Motor neuron (in vitro differentiated cells): Measurements from ENCODE around the gene ANTKMT. TPM values are rescaled to one million over a fixed set of nuclear protein-coding genes. Genes with fewer than 3 reads are reported as not detected.
"Not testable (repeated sequence)": the region's sequence is repeated elsewhere in the genome, so short reads cannot be mapped to it uniquely, and the experiment has no call there.

Experiments
- ATAC-seq, 8 experiments: fragments of 200-7000 bp; cut with Tn5 transposase; replicated peaks in 6 of 8; 2 replicates each; pipeline ENCODE4 v1.8.0; 2021; ENCODE audit warnings: mild to moderate bottlenecking in 8 of 8, moderate library complexity in 8 of 8
- H3K27ac ChIP-seq, 2 donors: fragments of 250-450 bp; sonication (Bioruptor Pico); 2 replicates each; pipeline ENCODE4 v1.9.0; 2021; ENCODE audit warnings: antibody characterized with exemption in 2 of 2, mild to moderate bottlenecking in 2 of 2, moderate library complexity in 1 of 2
- H3K4me1 ChIP-seq, 2 donors: fragments of 250-450 bp; sonication (Bioruptor Pico); replicated peaks in 1 of 2; 2 replicates each; pipeline ENCODE4 v1.6.1; 2021; ENCODE audit warnings: antibody characterized with exemption in 2 of 2, mild to moderate bottlenecking in 2 of 2, moderate library complexity in 1 of 2
- H3K4me3 ChIP-seq, 5 donors: fragments of 250-450 bp; sonication (Bioruptor Pico); 2 replicates each; pipeline ENCODE4 v1.9.0; 2021; ENCODE audit warnings: antibody characterized with exemption in 5 of 5, mild to moderate bottlenecking in 5 of 5, moderate library complexity in 4 of 5
- whole genome bisulfite sequencing, 10 experiments: fragments of 450-650 bp; shearing (Covaris generic); methylation state at CpG; one replicate each; pipeline ENCODE4 v1.0.0; 2022; 5-methylcytosine and 5-hydroxymethylcytosine counted together
- in situ Hi-C, 9 experiments: fragments of 400-800 bp; cut with MboI; loops; one replicate each; pipeline ENCODE4 v1.15.0; 2021; ENCODE audit warnings: low sequenced_read_pairs in 9 of 9, low pct_unique_long_range_greater_than_20kb in 2 of 9; ENCODE audit not compliant: unreplicated experiment in 9 of 9
- total RNA-seq, 8 experiments: library from RNA; unstranded; fragments of 300-600 nt; gene quantifications; 2 replicates each; pipeline versions ENCODE4 v1.2.3 to v1.2.4, GENCODE V29; 2022

The ANTKMT gene
- total RNA-seq, 8 experiments from 2014 or later = 21.6 to 30.5 (median 24.5) TPM

DNA sequence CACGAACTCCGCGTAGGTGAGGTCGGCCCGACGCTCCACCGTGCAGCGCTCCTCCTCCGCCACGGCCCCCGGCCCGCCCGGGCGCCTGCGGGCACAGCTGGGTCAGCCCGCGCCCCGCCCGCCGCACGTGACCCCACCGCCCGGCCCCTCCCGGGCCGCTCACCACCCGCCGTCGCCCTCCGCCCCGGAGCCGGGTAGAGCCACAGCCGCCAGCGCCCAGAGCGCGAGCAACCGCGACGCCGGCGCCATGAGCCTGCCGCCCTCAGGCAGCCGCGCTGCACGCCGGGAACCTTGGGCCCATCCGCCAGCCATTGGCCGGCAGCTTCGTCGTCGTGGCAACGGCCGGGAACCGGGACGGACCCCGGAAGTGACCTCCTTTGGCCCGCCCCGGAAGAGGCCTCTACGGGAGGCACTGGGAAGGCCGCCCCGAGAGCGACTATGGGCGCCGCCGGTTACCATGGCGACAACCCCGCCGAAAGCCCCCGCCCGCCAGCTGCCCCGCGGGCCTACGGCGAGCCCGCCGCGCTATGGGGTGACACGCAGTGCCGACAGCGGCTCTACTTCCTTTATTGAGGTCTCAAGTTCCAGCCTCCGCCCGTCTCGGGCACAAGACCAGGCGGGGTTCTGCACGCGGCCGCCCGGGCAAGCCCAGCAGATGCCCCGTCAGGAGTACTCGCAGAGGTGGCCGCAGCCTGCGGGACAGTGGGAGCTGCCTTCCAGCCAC lies 36.7 kb upstream of the ANTKMT start, which contains the start of gene JMJD8:
Gene JMJD8, minus strand, starts transcription at position 264 of the 724 bp plus-strand sequence. Its CDS starts 15 bp downstream, at position 249.
- peak within 1 kb of the TSS; percentile 52 to 89 (median 85) for H3K4me3 ChIP-seq
- peaks cover 31 to 35% of the 10 kb centered on the region in 2 donors for H3K4me1 ChIP-seq
- H3K27ac ChIP-seq = peak within 1 kb of the TSS; percentile 74 to 94
- ATAC-seq = peak; percentile 63 to 79 (median 68)
- in situ Hi-C loops = no loop called here
- WGBS, 10 experiments = 0 to 20% methylated on average over 4 to 6 of the region's 91 CpGs; no CpG with 5 or more reads in 8 of the 10 experiments

- in situ Hi-C loops = no loop called here
- no peak for ATAC-seq
- Histone ChIP-seq H3K4me3 (peak overlapping the region in 1 of 5 donors; percentile 88), H3K27ac (peak overlapping the region; percentile 72 to 94), H3K4me1 (peaks cover 35 to 36% of the 10 kb centered on the region in 2 donors)
- 93 to 100% methylated on average over 1 to 5 of the region's 61 CpGs; no CpG with 5 or more reads in 8 of the 10 experiments for WGBS, 10 experiments
Observed at GRCh38 chr16:684961-685696, 35.8 kb upstream of the ANTKMT start.

GRCh38 chr16:685967-686366 lies 35.0 kb upstream of the ANTKMT start:
- peaks cover 35 to 37% of the 10 kb centered on the region in 2 donors for H3K4me1 ChIP-seq
- 84 to 100% methylated on average over 2 to 5 of the region's 10 CpGs; no CpG with 5 or more reads in 8 of the 10 experiments for WGBS, 10 experiments
- in situ Hi-C loops = no loop called here
- no peak overlapping the region for H3K27ac ChIP-seq
- ATAC-seq = no peak
- H3K4me3 ChIP-seq = no peak overlapping the region

DNA sequence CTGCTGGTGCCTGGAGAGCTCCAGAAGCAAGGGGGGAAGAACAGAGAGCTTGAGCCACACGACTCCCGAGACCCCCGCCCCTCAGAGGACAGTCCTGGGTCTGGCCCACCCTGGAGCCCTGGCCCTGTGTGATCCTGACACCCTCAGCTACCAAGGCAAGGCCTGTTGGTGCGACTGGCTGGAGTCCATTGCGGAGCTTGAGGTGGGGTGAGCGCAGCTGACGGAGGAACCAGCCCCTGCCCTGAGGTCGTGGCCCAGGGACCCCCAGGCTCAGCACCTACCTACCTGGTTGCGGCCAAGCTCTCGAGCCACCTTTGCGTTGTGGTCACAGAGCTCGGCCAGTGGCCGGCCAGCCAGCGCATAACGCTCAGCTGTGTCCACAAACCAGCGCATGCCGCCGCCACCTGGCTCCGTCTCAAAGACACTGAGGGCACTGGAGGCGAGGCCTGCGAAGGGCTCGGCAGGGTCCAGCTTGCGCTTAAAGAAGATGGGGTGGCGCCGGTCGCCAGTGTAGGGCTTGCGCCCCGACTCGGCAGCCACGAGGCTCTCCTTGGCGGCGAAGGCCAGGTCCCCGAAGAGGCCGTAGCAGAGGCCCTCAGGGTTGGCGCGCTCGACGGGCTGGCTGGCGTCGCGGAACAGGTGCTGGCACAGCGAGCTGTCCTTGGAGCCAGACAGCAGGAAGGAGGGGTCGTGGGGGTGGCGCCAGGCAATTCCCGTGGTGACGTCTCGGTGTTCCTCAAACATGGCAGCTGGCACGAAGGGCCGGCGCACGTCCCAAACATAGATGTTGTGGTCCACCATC lies 34.3 kb upstream of the ANTKMT start:
- Histone ChIP-seq H3K27ac (no peak overlapping the region), H3K4me3 (no peak overlapping the region), H3K4me1 (peaks cover 28 to 31% of the 10 kb centered on the region in 2 donors)
- 60 to 94% (median 91%) methylated on average over 1 to 16 of the region's 51 CpGs; no CpG with 5 or more reads in 6 of the 10 experiments for WGBS, 10 experiments
- in situ Hi-C loops = no loop called here
- ATAC-seq = no peak

GRCh38 chr16:687499-687898 lies 33.4 kb upstream of the ANTKMT start:
- in situ Hi-C loops = no loop called here
- H3K4me1 ChIP-seq = peaks cover 26 to 29% of the 10 kb centered on the region in 2 donors
- H3K4me3 ChIP-seq = no peak overlapping the region
- 58 to 100% (median 95%) methylated on average over 1 to 12 of the region's 19 CpGs; no CpG with 5 or more reads in 4 of the 10 experiments for WGBS, 10 experiments
- no peak overlapping the region for H3K27ac ChIP-seq
- no peak for ATAC-seq

- no peak for ATAC-seq
- in situ Hi-C loops = no loop called here
- Histone ChIP-seq H3K4me3 (peak overlapping the region; percentile 89 to 99 (median 97)), H3K4me1 (peaks cover 20 to 25% of the 10 kb centered on the region in 2 donors), H3K27ac (peak overlapping the region; percentile 88 to 97)
- 64 to 100% (median 80%) methylated on average over 1 to 9 of the region's 26 CpGs; no CpG with 5 or more reads in 2 of the 10 experiments for WGBS, 10 experiments
Observed at GRCh38 chr16:689175-689897, 31.6 kb upstream of the ANTKMT start.

DNA sequence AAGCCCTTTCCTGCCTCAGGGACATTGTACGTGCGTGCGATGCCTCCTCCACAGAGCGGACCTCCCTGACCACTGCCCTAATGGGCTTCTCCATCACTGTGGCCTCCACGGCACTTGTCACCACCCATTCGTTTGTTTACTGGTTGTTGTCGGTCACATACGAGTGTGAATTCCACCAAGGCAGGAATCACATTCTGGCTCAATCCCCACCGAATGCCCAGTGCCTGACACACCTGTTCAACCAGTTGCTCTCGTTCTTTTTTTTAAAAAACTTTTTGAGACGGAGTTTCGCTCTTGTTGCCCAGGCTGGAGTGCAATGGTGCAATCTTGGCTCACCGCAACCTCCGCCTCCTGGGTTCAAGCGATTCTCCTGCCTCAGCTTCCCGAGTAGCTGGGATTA lies 29.7 kb upstream of the ANTKMT start:
- in situ Hi-C loops, ATAC-seq, H3K27ac ChIP-seq, H3K4me3 ChIP-seq: not testable (repeated sequence)
- H3K4me1 ChIP-seq = peaks cover 25 to 28% of the 10 kb centered on the region in 2 donors
- WGBS, 10 experiments = 82 to 100% (median 90%) methylated on average over 1 to 11 of the region's 16 CpGs; no CpG with 5 or more reads in 3 of the 10 experiments

DNA sequence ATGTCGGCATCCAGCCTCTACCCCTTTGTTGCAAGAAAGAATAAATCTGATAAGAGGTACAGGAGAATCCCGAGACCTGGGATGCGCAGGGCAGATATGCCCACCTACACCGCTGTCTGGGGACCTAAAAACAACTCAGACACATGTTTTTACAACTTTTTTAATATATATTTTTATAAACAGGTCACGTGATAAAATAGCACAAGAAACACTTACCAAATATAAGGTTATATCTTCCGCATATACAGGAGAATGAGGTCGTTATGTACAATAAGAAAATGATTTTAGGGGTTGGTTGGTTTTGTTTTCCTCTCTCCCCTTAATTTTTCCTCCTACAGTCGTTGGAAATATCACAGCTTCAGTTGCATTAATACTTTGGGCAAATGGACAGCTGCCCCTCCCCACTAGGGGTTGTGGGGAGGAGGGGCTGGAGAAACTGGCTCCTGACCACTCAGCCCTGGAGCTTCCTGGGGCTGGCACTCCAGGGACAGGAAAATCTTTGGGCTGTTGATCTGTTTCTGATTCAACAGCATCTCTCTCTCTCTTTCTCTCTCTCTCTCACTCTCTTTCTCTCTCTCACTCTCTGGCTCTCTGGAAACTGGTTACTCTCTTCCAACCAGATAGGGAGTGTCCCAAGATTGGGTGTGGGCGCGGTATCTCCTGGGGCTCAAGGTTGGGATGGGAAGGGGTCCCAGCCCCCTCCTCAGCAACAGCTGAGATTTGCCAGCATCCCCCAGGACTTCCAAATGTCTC lies 28.4 kb upstream of the ANTKMT start:
- no peak overlapping the region for H3K4me3 ChIP-seq
- peaks cover 25 to 28% of the 10 kb centered on the region in 2 donors for H3K4me1 ChIP-seq
- in situ Hi-C loops = no loop called here
- 18 to 100% (median 55%) methylated on average over 2 to 10 of the region's 10 CpGs for WGBS, 10 experiments
- ATAC-seq = no peak
- no peak overlapping the region for H3K27ac ChIP-seq

- in situ Hi-C loops = no loop called here
- no peak for ATAC-seq
- Histone ChIP-seq H3K4me1 (peaks cover 25 to 28% of the 10 kb centered on the region in 2 donors), H3K4me3 (peak overlapping the region in 1 of 5 donors; percentile 43), H3K27ac (peak overlapping the region in 1 of 2 donors; percentile 34)
- 0 to 64% (median 40%) methylated on average over 1 to 11 of the region's 22 CpGs; no CpG with 5 or more reads in 7 of the 10 experiments for WGBS, 10 experiments
Observed at GRCh38 chr16:693364-693763, 27.6 kb upstream of the ANTKMT start.

DNA sequence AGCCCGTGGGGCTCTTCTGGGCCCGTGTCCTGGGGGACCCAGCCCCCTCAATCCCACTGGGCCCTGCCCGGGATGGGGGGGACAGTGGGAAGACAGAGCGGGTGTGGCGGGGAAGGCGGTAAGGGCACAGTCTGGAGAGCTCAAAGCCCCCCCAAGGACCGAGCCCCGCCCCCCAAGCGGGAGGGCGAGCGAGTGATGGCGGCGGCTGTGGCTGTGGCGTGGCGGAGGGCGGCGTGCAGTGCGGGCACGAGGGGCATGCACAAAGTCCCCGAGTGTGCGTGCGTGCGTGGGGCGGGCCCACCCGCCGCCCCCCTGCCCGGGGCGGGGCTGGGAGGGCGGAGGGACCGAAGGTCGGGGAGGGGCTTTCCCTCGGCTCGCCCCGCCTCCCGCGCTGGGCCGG lies 27.2 kb upstream of the ANTKMT start:
- Histone ChIP-seq H3K4me1 (peaks cover 25 to 26% of the 10 kb centered on the region in 2 donors), H3K4me3 (peak overlapping the region in 3 of 5 donors; percentile 25 to 43 (median 30)), H3K27ac (peak overlapping the region in 1 of 2 donors; percentile 90)
- ATAC-seq = peak in 2 of 8 experiments; percentile 1
- no CpG with 5 or more reads among the region's 37 CpGs for WGBS, 10 experiments
- in situ Hi-C loops = no loop called here

DNA sequence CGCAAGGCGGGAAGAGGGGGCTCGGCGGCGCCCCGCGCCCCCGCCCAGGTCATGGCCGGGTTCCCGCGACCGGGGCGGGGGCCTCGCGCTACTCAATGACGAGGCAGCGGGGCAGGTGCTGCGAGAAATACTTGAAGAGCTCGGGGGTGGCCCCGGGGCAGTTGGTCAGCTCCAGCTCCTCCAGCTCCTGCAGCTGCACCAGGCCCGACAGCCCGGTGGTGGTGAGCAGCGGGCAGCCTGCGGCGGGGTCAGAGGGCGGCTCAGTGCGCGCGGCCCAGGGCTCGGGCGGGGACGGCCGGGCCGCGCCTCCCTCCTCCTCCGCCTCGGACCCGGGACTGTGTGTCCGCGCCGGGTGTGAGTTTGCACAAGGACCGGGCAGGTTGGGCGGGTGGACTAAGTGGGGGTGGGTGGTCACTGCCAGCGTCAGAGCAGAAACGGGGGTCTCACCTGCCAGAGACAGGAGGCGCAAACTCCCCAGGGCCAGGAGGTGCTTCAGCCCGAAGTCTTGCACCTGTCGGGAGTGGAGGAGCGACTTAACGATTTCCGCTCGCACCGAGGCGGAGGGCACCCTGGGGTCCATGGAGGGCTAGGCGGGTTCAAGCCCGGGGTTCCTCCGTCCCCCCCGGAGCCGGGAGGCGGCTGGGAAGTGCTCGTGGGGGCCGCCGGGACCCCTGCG lies 26.6 kb upstream of the ANTKMT start:
- Histone ChIP-seq H3K4me1 (peaks cover 20 to 21% of the 10 kb centered on the region in 2 donors), H3K4me3 (peak overlapping the region; percentile 9 to 43 (median 25)), H3K27ac (peak overlapping the region; percentile 81 to 90)
- WGBS, 10 experiments = 0% methylated on average over 4 of the region's 64 CpGs; no CpG with 5 or more reads in 9 of the 10 experiments
- in situ Hi-C loops = no loop called here
- ATAC-seq = no peak
